HG03571 (cell line): ENCODE measurements around the gene NOM1.

Experiments used
- ATAC-seq: cut with Tn5 transposase; IDR thresholded peaks from one replicate; pipeline ENCODE4 v1.9.1; 2021; ENCODE audit not compliant: unreplicated experiment

Gene NOM1

DNA sequence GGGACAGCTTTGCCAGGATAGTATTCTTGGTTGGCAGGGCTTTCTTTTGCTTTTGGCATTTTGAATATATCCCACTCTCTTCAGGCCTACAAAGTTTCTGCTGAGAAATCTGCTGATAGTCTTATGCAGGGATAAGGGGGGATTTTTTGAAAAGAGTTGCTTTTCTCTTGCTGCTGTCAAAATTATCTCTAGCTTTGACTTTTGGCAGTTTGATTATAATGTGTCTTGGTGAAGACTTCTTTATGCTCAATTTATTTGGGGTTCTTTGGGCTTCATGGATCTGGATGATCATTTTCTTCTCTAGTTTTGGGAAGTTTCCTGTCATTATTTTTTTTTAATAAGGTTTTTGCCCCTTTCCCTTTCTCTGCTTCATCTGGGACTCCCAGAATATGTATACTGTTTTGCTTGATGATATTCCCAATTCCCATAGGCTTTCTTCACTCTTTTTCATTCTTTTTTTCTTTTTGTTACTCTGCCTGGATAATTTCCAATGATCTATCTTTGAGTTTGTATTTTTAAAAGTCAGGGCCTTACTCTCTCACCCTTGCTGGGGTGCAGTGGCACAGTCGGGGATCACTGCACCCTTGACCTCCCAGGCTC lies 29.6 kb downstream of the NOM1 start:
- ATAC-seq, result no peak

DNA sequence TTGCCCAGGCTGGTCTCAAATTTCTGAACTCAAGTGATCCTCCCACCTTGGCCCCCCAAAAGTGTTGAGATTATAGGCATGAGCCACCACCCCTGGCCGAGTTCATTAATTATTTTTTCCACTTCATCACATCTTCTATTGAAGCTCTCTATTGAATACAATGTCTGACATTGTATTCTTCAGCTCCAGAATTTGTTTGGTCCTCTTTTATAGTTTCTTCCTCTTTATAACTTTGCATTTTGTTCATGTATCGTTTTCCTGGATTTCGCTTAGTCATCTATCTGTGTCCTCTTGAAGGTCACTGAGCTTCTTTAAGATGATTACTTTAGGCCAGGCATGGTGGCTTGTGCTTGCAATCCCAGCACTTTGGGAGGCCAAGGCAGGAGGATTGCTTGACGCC lies 30.2 kb downstream of the NOM1 start:
- no peak for ATAC-seq

DNA sequence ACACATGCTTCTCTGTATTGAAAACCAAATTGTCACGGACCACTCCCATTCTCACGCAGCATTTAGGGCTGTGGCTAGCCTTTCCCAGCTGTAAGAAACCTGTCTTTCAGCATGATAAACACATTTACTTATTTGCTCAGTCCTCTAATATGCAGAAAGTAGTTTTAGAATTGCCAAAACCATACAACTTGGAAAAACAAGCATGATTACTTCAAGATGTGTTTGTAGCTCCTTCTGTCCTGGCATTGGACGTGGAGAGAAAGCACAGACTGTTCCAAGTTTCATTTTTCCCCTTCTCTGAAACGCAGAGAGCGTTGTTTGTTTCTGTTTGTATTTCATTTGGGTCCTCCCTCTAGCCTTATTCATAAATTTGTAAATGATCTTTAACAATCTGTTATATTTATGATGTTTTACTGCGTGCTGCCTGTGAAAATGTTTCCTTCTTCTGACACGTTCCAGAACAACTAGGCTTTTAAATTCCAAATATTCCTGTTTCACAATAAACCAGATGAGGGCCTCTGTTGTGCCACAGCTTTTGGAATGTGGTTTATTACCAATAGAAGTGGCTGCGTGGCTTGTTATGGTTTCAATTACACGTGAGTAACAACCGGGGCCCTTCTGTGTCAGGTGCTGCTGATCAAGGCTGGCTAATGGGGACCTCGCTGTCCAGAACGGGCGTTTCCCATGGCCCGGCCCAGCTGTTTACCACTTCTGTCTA lies 34.8 kb downstream of the NOM1 start:
- ATAC-seq, result no peak

DNA sequence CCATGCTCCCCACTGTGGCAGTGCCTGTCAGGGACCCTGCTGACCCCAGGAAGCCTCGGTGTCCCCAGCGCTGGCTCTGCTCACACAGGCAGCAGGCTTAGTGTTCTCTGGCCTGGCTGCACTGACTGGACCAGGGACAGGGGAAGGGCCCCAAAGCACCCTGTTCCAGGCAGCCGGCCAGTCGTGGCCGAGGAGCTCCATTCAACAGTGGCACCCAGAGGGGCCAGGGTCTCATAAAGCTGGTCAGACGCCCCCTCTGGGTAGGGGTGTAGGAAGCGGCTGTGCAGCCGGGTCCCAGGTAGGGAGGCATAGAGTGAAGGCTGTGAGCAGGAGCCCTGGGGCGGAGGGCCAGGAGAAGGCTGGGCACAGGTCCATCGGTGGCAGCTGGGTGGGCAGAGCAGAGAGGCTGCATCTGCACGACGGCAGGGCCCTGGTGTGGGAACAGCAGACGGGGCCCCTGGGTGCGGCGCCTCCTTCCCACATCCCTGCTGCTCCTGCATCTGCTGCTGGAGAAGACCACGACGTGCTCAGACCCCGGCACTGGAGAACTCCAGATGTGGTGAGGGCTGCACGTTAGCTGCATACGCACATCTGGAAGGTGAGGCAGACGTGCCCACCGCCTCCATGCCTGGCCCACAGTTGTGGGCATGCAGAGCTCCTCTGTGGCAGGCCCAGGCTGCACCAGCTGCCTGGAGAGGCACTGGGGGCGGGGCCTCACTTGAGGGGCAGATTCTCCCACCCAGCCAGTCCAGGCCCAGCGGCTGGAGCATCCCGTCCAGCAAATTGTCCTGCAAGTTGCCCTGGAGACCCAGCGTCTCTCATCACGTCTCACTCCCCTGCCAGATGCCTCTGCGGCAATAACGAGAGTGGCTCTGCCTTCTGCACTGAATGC lies 35.8 kb downstream of the NOM1 start:
- ATAC-seq, result no peak

DNA sequence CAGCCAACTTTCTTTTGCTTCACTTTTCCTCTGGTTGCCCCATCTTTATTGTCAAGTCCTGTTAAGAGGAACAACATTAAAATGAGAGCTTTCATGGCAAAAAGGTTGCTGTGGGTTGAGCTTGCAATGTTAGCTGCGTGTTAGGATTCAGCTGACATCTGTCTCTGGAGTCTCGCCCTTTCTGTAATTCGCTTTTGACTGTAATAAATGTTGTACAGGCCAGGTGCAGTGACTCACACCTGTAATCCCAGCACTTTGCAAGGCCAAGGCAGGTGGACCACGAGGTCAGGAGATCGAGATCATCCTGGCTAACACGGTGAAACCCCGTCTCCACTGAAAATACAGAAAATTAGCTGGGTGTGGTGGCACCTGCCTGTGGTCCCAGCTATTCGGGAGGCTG lies 36.9 kb downstream of the NOM1 start:
- ATAC-seq, result no peak

DNA sequence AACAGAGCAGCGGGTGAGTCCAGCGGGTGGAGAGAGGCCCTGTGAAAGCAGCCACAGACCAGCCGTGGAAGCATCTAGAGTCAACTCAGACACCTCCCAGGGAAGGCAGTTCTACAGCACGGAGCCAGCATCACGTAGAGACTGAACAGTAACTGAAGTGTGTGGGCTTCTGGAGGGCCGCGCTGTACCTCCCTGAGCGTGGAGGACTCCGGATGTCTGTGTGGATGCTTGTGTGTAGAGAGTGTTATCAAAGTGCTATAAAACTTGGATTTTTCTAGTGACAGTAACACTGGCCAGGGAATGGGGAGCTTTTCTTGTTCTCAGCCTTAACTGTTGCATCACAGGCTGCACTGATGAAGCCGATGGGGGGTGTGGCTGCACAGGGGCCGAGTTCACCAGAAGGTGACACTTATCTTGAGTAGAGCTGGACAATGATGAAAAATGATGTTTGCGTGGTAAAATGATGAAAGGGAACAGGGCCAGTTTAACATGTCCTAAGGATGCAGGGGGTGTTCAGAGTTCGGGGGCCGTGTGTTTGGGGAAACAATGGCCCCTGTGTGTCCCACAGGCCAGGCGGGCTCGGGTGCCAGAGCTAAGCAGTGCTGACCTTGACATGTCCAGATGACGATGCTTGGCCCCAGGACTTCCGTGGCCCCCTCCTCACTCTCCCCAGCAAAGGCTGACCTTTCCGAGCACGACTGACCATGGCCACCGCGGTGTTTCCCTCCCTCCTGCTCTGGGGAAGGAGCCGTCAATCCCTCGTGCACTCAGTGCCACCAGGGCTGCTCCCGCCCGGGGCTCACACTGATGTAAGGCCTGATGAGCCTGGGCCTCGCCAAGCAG lies 39.1 kb downstream of the NOM1 start:
- no peak for ATAC-seq

DNA sequence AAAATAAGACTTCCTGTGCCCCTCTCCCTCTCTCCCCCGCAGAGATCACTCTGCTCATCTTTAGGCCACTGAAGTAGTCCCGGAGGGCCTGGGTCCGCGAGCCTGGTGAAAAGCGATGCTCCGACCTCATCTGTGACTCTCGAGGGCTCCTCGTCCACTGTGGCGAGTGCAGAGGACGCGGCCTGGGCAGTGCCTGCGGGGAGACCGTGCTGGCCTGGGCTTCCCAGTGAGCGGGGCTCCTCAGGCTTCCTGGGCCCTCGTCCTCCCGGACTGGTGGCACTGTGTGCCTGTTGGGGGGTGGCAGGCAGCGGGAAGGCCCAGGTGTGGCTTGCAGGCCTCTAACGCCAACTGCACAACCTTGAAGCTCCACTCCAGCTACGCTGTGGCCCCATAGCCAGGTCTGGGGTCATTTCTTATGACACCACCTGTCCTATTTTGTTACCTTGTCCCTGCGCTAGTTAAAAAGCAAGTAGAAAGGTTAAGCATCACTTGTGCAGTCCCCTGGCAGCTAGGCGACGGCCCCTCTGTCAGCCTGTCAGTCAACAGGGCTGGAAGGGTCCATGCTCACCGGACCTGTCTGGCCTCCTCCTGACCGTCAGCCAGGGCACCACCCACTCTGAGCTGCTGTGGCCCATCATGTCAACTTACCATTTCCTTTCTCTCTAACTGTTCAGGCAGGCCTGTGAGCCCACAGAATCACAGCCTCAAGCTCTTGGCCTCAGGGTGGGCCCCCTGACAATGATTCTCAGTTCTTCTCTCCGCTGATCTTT lies 40.4 kb downstream of the NOM1 start:
- ATAC-seq, result no peak

DNA sequence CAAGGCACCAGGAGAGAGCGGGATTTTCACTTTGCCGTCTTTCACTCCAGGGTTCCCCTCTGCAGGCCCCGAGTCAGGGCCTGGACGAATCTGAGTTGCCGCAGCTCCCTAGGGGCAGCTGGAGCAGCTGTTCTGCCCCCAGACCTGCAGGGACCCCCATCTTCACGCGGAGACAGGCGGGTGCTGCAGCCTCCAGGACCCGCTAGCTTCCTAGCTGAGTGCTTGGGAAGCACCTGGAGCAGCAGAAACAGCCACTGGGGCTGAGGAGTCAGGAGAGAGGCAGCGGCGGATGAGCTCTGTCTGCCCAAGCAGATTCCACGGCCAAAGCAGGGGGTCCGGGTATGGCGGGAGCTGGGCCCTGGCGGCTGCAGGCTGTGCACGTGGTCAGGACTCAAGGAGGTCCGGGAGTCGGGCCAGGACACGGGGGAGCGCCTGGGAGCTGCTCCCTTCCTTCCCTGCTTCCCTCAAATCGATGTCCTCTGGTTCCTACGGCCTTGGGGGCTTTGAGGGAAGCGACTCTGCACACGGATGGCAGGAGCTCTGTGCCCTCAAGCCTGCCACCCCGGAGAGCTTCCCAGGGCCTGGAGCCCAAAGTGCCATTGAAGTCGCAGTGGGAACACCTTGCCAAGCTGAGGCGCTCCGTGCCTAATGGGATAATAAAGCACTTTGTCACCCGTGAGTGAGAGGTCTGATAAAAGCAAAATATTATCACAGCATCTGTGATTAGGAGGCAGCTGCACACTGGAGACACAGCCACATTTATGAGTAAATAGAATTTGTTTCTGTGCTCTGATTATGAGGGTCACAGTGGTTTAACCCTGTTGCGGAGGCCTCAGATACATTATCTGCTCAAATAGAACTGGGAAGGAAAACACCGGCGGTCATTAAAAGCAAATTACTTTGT lies 43.8 kb downstream of the NOM1 start:
- ATAC-seq, result no peak

DNA sequence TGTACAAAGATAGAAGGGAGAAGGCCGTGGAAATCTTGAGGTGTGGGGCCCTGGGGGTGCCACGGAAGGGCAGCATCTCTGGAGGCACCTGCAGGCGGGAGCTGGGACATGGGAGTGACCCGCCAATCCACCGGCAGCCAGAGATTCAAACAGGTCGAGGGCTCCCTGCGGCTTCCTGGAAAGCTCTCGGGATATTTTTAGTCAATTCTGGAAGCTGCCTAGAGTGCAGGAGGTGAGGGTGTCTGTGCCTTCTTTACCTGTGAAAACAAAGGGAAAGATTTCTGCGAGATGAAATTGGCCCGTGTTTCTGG lies 44.4 kb downstream of the NOM1 start:
- no peak for ATAC-seq

DNA sequence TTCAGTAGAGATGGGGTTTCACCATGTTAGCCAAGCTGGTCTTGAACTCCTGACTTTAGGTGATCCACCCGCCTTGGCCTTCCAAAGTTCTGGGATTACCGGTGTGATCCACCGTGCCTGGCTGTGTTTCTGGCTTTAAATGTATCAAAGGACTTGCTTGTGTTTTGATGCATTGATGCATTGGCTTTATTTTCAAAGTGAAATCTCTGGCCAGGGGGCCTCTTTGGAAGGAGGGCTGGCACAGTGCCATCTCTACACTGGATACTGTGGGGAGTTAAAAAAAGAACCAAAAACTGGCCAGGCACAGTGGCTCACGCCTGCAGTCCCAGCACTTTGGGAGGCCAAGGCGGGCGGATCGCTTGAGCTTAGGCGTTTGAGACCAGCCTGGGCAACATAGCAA lies 44.9 kb downstream of the NOM1 start:
- ATAC-seq, result no peak

DNA sequence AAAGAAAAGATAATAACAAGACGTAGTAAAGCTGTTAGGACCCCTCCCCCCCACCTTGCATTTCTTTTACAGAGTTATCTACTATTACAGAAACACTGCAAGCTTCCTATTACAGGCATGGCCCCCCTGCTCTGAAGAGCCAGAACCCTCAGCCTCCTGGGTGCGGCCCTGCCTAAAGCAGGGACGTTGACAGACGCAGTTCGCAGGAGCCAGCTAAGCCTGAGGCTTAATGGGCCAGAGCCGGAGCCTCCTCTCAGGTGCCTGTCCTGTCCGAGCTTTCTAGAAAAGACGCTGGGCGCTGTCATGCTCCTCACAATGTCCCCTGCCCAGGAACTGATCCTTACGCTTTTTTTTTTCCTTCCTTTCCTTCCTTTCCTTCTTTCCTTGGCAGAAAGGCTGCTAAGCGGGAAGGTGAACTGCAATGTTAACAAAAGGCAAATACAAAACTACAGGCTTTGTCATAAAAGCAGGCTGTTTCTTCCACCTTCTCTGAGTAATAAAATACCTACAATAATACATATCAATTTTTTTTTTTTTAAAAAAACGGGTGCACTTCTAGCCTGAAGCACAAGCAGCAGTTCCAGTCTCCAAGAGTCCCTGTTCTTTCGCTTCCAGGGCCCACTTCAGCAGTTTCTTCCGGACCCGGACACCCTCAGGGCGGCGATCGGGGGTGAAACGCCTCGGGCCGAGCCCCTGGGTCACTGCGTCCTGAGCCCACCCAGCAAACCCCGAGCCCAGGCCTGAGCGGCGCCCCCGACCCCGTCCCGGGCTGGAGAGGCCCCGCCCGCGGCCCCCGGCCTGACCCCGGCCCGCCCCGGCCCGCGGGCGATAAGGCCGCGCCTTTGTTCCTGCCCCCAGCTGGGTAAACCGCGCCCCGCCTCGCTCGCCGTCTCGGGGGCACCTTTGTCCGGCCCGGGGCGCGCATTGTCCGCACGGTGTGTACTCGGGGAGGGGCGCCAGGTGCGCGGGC lies 49.8 kb downstream of the NOM1 start:
- no peak for ATAC-seq

DNA sequence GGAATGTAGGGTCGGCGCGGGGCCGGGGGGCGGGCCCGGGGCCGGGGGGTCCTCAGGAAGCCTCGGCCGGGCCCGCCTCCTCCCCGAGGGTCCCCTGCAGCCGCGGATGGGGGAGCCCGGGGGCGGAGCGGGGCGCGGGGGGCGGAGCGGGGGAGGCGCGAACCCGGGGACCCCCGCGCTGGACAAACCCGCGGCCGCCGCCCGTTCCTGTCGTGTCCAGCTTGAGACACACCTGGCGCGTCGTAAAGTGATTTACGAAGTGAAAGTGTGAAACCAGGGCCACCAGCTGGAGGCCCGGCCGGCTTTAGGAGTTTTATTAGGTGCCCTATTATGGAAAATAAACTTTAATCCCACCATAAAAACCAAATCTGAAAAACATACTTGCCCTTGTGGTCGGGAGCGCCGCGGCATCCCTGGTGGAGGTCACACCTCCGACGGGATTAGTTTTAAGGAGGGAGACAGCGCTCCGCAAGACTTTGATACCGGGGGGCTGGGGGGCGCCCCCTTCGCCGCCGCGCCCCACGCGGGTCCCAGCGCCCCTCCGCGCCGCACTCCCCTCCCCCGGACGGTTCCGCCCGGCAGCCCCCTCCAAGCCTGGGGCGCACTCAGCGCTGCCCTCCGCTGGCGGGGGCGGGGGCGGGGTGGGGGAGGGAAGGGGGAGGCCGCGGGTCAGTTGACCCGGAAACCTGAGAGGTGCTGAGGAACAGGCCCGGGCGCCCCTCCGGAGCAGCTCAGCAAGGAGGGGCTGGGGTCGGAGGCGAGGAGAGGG lies 50.6 kb downstream of the NOM1 start:
- ATAC-seq, result no peak

DNA sequence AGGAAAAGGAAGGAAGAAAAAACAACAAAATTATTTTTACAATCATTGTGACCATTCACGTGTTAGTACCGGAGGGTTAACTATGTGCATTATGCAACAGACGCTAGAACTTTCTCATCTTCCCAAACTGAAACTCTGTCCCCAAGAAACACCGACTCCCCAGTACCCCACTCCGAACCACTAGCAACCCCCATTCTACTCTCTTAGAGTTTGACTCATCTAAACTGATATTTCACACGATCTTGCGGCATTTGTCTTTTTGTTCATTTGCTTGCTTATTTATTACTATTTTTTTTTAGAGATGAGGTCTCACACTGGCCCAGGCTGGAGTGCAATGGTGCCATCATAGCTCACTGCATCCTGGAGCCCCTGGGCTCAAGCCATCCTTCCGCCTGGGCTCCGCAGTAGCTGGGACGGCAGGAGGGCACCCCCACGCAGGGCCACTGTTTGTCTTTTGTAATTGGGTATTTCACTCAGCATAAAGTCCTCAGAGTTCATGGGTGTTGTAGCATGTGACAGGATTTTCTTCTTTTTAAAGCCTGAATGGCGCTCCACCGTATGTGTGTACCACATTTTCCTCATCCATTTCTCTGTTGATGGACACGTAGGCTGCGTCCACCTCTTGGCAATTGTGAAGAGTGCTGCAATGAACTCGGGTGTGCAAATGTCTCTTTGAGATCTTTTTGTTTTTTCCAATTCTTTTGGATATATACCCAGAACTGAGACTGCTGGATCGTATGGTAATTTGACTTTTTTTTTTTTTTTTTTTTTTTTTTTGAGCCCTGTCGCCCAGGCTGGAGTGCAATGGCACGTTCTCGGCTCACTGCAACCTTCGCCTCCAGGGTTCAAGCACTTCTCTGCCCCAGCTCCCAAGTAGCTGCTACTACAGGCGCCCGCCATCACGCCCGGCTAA lies 51.5 kb downstream of the NOM1 start:
- ATAC-seq, result no peak

DNA sequence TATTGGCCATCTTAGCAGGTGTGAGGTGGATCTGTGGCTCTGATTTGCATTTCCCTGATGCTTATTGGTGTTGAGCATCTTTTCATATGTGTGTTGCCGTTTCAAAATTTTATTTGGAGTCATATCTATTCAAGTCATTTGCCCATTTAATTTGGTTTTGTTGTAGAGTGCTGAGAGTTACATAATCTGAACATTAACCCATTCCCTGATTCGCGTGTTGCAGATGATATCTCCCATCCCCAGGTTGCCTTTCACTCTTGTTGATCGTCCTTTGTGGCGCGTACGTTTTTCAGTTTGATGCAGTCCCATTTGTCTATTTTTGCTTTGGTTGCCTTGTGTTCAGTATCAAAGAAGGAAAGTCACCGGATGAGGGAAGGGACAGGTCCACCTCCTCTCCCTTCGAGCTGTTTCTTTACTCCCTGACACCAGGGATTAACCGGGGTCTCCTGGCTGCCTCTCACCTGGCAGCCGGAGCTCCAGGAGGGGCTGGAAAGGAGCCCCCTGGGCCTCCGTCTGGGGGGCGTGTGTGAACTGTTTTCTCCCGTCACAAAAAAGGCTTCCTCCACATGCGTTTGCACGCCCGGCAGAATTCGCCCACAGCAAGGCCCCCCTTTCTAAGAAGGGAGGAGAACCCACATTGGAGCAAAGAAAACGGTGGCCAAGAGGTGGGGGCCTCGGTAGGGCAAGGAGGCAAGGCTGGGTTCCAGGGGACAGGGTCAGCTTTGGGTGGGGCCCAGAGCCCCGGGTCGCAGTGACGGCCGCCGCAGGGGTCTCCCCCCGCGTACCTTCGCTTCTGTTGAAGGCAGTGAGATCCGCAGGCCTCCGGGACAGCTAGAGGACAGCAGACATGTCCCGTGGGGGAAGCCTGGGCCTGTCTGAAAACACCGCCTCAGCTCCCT lies 52.7 kb downstream of the NOM1 start:
- no peak for ATAC-seq

DNA sequence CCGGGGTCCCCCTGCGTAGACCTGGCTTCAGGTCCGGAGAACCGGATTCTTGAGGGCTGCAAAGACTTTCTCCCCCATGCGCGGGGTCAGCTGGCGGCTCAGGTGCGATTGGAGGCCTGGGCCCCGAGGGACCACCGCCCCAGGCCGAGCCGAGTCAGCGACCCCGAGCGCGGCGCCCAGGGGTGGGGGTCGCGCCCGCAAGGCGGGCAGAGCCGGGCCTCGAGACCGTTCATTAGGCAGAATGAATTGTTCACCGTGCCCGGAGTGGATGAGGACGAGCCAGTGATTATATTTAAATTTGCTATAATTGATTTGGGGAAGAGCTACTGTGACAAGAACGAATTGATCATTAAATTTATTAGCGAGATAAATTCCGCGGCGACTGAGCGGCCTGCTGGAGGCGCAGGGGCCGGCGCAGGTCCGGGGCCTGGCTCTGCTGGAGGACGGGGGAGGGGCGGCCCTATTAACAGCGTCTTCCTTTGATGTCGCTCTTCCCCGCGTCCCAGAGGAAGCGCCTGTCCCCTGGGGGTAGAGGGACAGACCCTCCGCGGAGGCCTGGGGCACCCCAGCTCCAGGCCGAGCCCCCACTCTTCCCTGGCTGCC lies 53.4 kb downstream of the NOM1 start:
- ATAC-seq, result no peak
